22Rv1 (cell line): ENCODE results near the gene ESPL1.
"Not testable (repeated sequence)": the region's sequence is repeated elsewhere in the genome, so short reads cannot be mapped to it uniquely, and the experiment has no call there.

Experiments used
- H3K27ac ChIP-seq: fragments of 450-650 bp; 2 replicates; pipeline ENCODE4 v1.5.1; 2017
- ZFX ChIP-seq: fragments of 450-650 bp; IDR thresholded peaks from 2 replicates; pipeline ENCODE4 v1.6.1; 2017; ENCODE audit warnings: antibody characterized with exemption, borderline replicate concordance
- TF ChIP-seq, protein P1 (sequence below): fragments of 450-650 bp; IDR thresholded peaks from 2 replicates; pipeline ENCODE4 v1.5.1; 2017; ENCODE audit warnings: mild to moderate bottlenecking

ESPL1 gene

DNA sequence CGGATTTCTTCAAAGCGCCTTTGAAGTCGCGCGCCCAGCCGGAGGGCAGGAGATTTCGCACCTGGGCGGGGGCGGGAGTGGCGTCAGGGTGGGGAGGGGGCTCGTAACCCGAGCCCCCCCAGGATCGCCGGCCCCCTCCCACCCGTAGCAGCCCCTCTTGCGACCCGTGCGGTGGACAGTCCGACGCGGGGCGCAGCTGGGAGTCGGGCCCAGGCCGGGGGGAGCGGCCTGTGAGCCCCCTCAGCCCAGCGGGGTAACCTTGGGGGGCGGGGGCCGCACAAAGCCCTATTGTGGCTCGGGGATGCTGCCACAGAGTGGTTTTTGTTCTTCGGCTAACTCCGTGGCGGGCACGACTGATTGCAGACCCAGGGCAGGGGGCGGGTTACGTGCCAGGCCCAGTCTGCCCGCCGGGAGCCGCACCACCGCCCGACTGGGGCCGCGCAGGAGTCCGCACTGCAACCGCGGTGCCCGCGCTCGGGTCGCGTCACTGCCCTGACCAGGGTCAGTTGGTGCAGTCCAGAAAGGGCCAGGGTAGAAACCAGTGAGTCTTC lies 57.5 kb downstream of the ESPL1 start:
- no peak for TF ChIP-seq ZFX
- TF ChIP-seq, protein P1, sequence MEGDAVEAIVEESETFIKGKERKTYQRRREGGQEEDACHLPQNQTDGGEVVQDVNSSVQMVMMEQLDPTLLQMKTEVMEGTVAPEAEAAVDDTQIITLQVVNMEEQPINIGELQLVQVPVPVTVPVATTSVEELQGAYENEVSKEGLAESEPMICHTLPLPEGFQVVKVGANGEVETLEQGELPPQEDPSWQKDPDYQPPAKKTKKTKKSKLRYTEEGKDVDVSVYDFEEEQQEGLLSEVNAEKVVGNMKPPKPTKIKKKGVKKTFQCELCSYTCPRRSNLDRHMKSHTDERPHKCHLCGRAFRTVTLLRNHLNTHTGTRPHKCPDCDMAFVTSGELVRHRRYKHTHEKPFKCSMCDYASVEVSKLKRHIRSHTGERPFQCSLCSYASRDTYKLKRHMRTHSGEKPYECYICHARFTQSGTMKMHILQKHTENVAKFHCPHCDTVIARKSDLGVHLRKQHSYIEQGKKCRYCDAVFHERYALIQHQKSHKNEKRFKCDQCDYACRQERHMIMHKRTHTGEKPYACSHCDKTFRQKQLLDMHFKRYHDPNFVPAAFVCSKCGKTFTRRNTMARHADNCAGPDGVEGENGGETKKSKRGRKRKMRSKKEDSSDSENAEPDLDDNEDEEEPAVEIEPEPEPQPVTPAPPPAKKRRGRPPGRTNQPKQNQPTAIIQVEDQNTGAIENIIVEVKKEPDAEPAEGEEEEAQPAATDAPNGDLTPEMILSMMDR = no peak
- H3K27ac ChIP-seq = peak overlapping the region; percentile 65

DNA sequence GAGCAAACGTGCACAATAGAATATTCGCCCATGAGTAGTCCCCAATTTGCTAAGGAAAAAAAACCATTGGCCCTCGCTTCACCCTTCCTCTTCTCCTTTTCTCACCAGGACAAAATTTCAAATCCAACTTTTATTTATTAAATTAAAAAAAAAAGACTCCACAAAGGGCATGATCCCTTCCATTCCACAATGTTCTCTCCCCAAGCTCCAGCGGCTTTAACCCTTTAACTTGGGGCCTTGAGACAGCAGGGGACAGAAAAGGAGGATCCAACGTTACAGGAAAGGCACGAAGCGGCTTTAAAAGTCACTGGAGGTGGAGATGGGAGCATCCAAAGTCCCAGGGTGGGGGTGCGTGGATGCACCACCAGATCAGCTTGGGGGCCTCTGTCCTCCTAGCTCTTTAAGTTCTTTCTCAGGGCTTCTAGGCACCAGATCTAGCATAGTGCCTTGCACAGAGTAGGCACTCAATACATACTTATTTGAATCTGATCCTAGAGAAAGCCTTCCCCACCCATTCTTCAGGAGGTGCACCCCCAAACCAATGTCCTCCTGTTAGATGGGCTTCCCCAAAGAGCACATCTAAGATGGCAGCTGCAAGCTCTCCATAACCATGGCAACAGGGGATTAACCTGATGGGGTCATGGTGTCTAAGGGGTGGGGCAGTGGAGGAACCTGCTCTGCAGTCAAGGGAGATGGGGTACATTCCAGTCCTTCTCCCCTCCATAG lies 58.5 kb downstream of the ESPL1 start:
- TF ChIP-seq, protein P1 = no peak
- TF ChIP-seq ZFX = no peak
- H3K27ac ChIP-seq = no peak overlapping the region

DNA sequence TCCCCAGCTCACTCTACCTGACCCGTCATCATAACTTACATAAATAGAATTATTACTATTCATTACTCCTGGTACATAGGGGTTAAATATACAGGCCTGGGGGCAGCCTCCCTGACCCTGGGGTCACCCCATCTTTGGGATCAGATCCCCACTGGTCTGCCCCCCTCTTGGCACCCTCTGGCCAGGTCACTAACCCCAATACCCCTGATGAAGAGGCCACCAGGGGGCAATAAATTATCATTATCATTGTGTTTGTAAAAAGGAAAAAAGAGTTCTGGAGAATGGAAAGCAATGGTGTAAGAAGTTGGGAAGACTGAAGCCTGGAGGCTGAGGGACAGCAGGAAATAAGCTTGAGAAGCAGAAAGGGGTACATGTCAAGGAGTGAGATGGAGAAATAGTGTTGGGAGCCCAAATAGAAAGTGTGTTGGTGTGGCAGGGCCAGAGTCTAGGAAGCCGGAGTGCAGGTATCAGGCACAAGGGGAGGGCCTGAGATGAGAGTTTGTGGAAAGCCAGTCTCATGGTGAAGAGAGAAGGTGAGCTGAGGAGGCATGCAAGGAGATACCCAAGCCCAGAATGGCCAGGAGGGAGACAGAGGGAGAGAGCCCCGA lies 59.4 kb downstream of the ESPL1 start:
- H3K27ac ChIP-seq = no peak overlapping the region; the same call in 1 of the 2 replicates

DNA sequence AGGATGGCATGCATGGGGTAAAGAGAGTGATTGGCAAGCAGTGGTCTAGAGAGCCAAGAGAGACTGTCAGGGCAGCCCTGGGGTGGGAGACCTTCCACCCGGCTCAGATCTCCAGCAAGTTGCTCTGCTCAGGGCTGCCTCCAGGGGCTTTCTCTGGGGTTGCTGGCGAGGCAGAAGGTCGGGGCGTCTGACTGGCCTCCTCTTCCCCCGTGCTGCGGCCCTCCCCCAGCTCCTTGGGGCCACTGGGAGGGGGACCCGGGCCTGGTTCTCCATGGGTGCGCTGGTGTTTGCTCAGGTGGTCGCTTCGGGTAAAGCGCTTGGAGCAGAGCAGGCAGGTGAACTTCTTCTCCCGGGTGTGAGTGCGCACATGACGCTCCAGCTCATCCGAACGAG lies 59.9 kb downstream of the ESPL1 start:
- TF ChIP-seq, protein P1 = no peak
- no peak for TF ChIP-seq ZFX
- no peak overlapping the region; the same call in 1 of the 2 replicates for H3K27ac ChIP-seq

More for the DNA sequence above, 59.4 kb downstream of the ESPL1 start:
- TF ChIP-seq ZFX = no peak
- TF ChIP-seq, protein P1 = peak; percentile 47

DNA sequence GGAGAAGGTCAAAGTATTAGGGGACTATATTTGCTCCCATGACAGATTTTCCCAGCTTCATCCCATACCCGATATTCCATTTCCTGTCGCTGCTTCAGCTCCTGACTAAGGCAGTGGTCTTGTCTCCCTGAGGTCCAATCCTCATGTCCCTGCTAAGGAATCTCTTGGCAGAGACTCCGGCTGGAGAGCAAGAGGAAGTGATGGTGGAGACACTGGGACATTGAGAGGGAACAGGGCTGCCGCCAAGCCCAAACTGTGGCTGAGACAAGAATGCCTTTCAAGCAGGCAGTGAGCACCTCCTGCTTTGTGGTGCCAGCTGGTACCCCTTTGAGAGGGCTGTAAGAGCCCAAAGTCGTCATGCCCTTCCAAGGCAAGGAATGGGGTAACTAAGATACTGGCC lies 62.6 kb downstream of the ESPL1 start:
- TF ChIP-seq ZFX = no peak
- TF ChIP-seq, protein P1 = no peak

DNA sequence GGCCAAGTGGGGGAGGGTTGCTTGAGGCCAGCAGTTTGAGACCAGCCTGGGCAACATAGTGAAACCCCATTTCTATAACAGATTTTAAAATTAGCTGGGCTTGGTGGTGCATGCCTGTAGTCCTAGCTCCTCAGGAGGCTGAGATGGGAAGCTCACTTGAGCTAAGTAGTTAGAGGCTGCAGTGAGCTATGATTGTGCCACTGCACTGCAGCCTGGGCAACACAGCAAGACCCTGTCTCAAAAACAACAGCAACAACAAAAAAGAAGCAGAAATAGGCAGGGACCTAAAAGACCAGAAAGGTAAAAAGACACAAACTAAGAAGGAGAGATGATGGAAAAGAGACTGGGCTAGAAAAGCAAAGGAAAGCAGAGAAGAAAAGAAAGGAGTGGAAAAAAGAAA lies 64.2 kb downstream of the ESPL1 start:
- H3K27ac ChIP-seq = not testable (repeated sequence)

More for the DNA sequence above, 62.6 kb downstream of the ESPL1 start:
- no peak overlapping the region for H3K27ac ChIP-seq

DNA sequence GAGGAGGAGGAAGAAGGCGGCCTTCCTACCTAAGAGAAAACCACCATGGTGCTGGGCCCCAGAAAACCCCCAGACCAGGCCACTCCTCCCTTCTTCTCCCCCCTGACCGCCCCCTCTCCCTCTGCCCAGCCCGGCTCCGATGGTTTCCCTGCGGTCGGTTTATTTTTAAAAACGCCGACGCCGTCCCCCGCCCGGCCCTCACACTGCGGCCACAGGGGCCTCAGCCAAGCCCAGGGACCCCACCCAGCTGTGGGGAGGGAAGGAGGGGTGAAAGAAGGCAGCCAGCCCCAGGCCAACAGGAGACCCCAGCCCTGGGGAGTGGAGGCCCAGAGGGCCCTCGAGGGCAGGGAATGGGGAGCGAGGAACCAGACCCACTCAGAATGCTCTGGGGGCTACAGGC lies 64.6 kb downstream of the ESPL1 start:
- no peak overlapping the region for H3K27ac ChIP-seq
- TF ChIP-seq ZFX = no peak
- TF ChIP-seq, protein P1 = no peak
